ENCODE measurements around the gene NUP58. TPM values are rescaled to one million over a fixed set of nuclear protein-coding genes. Genes with fewer than 3 reads are reported as not detected.

The NUP58 gene
- total and polyA plus RNA-seq, 10 of the 15 experiments (the other 5 are each of a cell fraction or from before 2014, with no cell fraction given) = 12.1 to 78.0 (median 48.9) TPM

DNA sequence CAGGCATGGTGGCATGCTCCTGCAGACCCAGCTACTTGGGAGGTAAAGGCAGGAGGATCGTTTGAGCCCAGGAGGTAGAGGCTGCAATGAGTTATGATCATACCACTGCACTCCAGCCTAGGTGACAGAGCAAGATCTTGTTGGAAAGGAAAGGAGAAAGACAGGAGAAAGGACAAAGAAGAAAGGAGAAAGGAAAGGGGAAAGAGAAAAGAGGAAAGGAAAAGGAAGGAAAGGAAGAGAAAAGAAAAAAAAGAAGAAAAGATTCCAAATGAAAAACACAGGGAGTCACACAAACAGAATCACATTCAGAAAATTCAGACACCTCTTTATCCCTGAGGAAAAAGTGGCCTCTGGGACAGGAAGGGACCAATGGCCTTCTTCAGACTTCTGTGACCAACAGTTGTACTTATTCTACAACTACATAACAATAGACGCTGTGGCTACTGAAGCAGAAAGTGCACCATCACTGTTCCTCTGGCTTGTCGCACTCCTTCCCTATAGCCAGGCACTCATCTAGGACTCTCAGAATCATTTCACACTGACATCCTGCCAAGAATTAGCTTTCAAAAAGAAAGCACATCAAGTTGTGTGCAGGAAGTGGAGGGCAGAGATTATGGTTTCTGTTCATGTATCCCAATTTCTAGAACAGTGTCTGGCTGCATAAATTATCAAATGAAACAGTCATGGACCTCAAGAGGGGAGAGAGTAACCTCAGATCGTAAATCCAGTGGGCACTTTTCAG is 20.1 kb upstream of the NUP58 start:
- intact Hi-C loops (cut with micrococcal nuclease; ENCODE audit: unreplicated experiment) = loop anchor here (10.0 kb wide), 1 partner anchor 357 kb away; a partner anchor contains a TSS
- Histone ChIP-seq H3K36me3 (ENCODE audit: control insufficient read depth in 2 of 2, insufficient read depth in 2 of 2, low read length in 1 of 2) (no peaks in the 10 kb centered on the region), H3K27ac (ENCODE audit: control insufficient read depth, insufficient read depth) (peak overlapping the region; percentile 57), H3K4me2 (ENCODE audit: control insufficient read depth, insufficient read depth) (peak overlapping the region; percentile 69), H3K79me2 (ENCODE audit: control insufficient read depth, insufficient read depth, low read length) (peaks cover 9% of the 10 kb centered on the region), H3K9me3 (replicated peaks; ENCODE audit: control insufficient read depth, insufficient read depth, low read length) (no peaks in the 10 kb centered on the region), H4K20me1 (ENCODE audit: control insufficient read depth, insufficient read depth) (no peaks in the 10 kb centered on the region; the same call in 1 of the 2 replicates), H3K27me3 (replicated peaks in 1 of 2; ENCODE audit: control insufficient read depth in 2 of 2, insufficient read depth in 2 of 2, low read length in 1 of 2) (no peaks in the 10 kb centered on the region), H3K4me1 (ENCODE audit: control insufficient read depth, insufficient read depth, low read length) (peaks cover 12% of the 10 kb centered on the region), H2AFZ (ENCODE audit: control insufficient read depth, low read depth, low read length) (peak overlapping the region; percentile 53; the same call in 1 of the 2 replicates), H3K4me3 (peak overlapping the region; percentile 24; the same call in 1 of the 2 replicates), H3K9ac (ENCODE audit: control insufficient read depth, insufficient read depth, low read length) (peak overlapping the region; percentile 0; the same call in 1 of the 2 replicates)
- RAD21 ChIA-PET (ENCODE audit: unreplicated experiment) = no interaction called here
- CTCF ChIA-PET = no interaction called here
- peak; percentile 98 for FAIRE-seq
- no peak for TF ChIP-seq TARDBP (IDR thresholded peaks at IDR 0.05; ENCODE audit: borderline replicate concordance)
- TF ChIP-seq CBFB (IDR thresholded peaks at IDR 0.05; ENCODE audit: low read depth) = 0 out of 2 replicates have a peak, but pooled peaks have one; percentile 27
- 0 out of 3 replicates have a peak, but pooled peaks have one; percentile 29 for TF ChIP-seq POU2F2 (IDR thresholded peaks at IDR 0.05; ENCODE audit: borderline replicate concordance, low read depth, low read length)
- peak; percentile 64; the same call in 1 of the 2 replicates for TF ChIP-seq PAX5 (IDR thresholded peaks at IDR 0.05; ENCODE audit: borderline replicate concordance, low read depth, low read length)
- TF ChIP-seq IKZF1 (conservative IDR thresholded peaks at IDR 0.05) = peak; percentile 24; the same call in 1 of the 2 replicates
- peak; percentile 45 to 55; a peak in 3 of 4 replicates for TF ChIP-seq IKZF2 (IDR thresholded peaks at IDR 0.05)
- 0 out of 2 replicates have a peak, but pooled peaks have one; percentile 23 for TF ChIP-seq RUNX3 (IDR thresholded peaks at IDR 0.05; ENCODE audit: low read length)
- TF ChIP-seq FOS (IDR thresholded peaks at IDR 0.05; ENCODE audit: borderline replicate concordance, extremely low read depth, insufficient read length) = no peak
- peak; percentile 81 for TF ChIP-seq EED (IDR thresholded peaks at IDR 0.05; ENCODE audit: low read depth)
- TF ChIP-seq CHD2 (IDR thresholded peaks at IDR 0.05; ENCODE audit: borderline replicate concordance, low read depth, low read length) = no peak
- no peak for TF ChIP-seq BCL11A (IDR thresholded peaks at IDR 0.05; ENCODE audit: low read depth, low read length)
- peak; percentile 45 for DNase-seq (ENCODE audit: low read depth, low spot score)
- POLR2A ChIA-PET = interaction anchor here (0.6 kb wide), 1 partner anchor 25 kb away, joined by 3 read pairs; no protein-coding TSS in a partner anchor
- SMC1A ChIA-PET (ENCODE audit: uncharacterized antibody, unreplicated experiment) = interaction anchor here (1.1 to 1.6 kb wide), 2 partner anchors 9 to 101 kb away, joined by 3 to 5 read pairs; no protein-coding TSS in a partner anchor
- BruUV-seq (replicated peaks) = no TSS peak
- WGBS (ENCODE audit: insufficient coverage, insufficient replicate concordance, low lambda C conversion rate, missing lambda C conversion rate) = 11% methylated on average over 4 of the region's 4 CpGs
- in situ Hi-C loops (cut with MboI) = no loop called here
- peak; percentile 83 for ATAC-seq

All from GM12878 (cell line).